ENCODE measurements around the gene KAZN. TPM values are rescaled to one million over a fixed set of nuclear protein-coding genes. Genes with fewer than 3 reads are reported as not detected.

KAZN gene
- total RNA-seq, 1 donor from 2014 or later = 7.9 TPM

GRCh38 chr1:14781811-14782210 is 183.3 kb downstream of the KAZN start:
- Mint-ChIP-seq H3K27me3 (ENCODE audit: unreplicated experiment) (no peaks in the 10 kb centered on the region), H3K27ac (ENCODE audit: unreplicated experiment) (no peak overlapping the region), H3K4me3 (ENCODE audit: unreplicated experiment) (no peak overlapping the region), H3K36me3 (ENCODE audit: unreplicated experiment) (peaks cover 6% of the 10 kb centered on the region), H3K4me1 (ENCODE audit: low read depth, unreplicated experiment) (peaks cover 5% of the 10 kb centered on the region), H3K9me3 (ENCODE audit: unreplicated experiment) (peaks cover 2% of the 10 kb centered on the region)
- DNase-seq = no peak
- TF ChIP-seq CTCF (IDR thresholded peaks at IDR 0.05; ENCODE audit: partially characterized antibody, unreplicated experiment) = no peak

GRCh38 chr1:14782741-14783591 is 184.5 kb downstream of the KAZN start:
- Mint-ChIP-seq H3K4me1 (ENCODE audit: low read depth, unreplicated experiment) (peaks cover 5% of the 10 kb centered on the region), H3K27me3 (ENCODE audit: unreplicated experiment) (no peaks in the 10 kb centered on the region)

GRCh38 chr1:14783592-14783886 is 185.1 kb downstream of the KAZN start:
- no peaks in the 10 kb centered on the region for H3K27me3 Mint-ChIP-seq (ENCODE audit: unreplicated experiment)
- DNase-seq = no peak
- no peaks in the 10 kb centered on the region for H3K9me3 Mint-ChIP-seq (ENCODE audit: unreplicated experiment)
- peaks cover 5% of the 10 kb centered on the region for H3K4me1 Mint-ChIP-seq (ENCODE audit: low read depth, unreplicated experiment)
- H3K27ac Mint-ChIP-seq (ENCODE audit: unreplicated experiment) = no peak overlapping the region
- TF ChIP-seq CTCF (IDR thresholded peaks at IDR 0.05; ENCODE audit: partially characterized antibody, unreplicated experiment) = no peak
- H3K4me3 Mint-ChIP-seq (ENCODE audit: unreplicated experiment) = no peak overlapping the region
- peaks cover 6% of the 10 kb centered on the region for H3K36me3 Mint-ChIP-seq (ENCODE audit: unreplicated experiment)

More at GRCh38 chr1:14782741-14783591, 184.5 kb downstream of the KAZN start:
- peaks cover 6% of the 10 kb centered on the region for H3K36me3 Mint-ChIP-seq (ENCODE audit: unreplicated experiment)
- H3K9me3 Mint-ChIP-seq (ENCODE audit: unreplicated experiment) = no peaks in the 10 kb centered on the region
- H3K27ac Mint-ChIP-seq (ENCODE audit: unreplicated experiment) = no peak overlapping the region
- no peak for TF ChIP-seq CTCF (IDR thresholded peaks at IDR 0.05; ENCODE audit: partially characterized antibody, unreplicated experiment)
- H3K4me3 Mint-ChIP-seq (ENCODE audit: unreplicated experiment) = no peak overlapping the region
- DNase-seq = no peak

GRCh38 chr1:14784790-14785773 is 186.6 kb downstream of the KAZN start:
- Mint-ChIP-seq H3K4me1 (ENCODE audit: low read depth, unreplicated experiment) (peaks cover 2% of the 10 kb centered on the region), H3K27me3 (ENCODE audit: unreplicated experiment) (no peaks in the 10 kb centered on the region), H3K36me3 (ENCODE audit: unreplicated experiment) (peaks cover 6% of the 10 kb centered on the region), H3K4me3 (ENCODE audit: unreplicated experiment) (no peak overlapping the region), H3K27ac (ENCODE audit: unreplicated experiment) (no peak overlapping the region), H3K9me3 (ENCODE audit: unreplicated experiment) (no peaks in the 10 kb centered on the region)
- TF ChIP-seq CTCF (IDR thresholded peaks at IDR 0.05; ENCODE audit: partially characterized antibody, unreplicated experiment) = no peak
- no peak for DNase-seq
